ENCODE results near the gene SECTM1. TPM values are rescaled to one million over a fixed set of nuclear protein-coding genes. Genes with fewer than 3 reads are reported as not detected.

SECTM1 gene
- polyA plus RNA-seq, 2 of the 4 experiments (the other 2 are of a cell fraction): 0.22 to 2.0 TPM

DNA sequence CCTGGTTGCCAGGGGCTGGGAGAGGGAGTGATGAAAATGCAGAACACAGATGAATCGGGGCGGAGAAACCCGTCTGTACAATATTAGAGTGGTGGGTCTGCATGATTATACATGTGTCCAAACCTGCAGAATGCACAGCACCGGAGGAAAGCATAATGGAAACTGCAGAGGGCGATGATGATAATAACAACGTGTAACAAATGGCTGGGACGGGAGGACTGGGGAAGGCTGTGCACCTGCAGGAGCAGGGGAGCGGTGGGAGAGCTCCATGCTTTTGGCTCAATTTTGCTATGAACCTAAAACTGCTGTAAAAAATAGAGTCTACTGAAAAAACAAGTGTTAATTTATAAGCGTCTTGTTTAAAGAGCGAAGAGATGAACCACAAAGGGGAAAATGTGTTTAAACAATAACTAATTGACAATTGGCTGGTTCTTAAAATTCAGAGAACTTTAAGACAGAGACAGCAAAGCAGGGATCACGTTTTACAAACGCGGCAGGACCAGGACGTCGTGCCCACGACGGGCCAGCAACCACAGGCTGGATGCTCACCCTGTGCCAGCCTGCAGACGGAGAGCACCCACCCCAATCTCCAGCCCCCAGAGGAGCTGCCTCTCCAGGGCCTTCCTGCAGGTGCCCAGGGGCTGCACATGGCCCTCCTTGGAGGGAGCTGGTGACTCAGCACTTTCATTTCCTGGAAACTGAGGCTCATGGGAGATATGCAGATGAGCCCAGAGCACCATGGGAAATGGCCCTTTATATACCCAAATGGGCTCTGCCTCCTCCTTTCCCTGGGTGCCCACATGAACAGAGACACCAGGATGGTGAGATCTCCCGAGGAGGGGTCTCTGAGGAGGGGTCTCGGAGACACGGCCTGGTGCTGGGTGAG is 25.1 kb upstream of the SECTM1 start, which contains the start of gene TEX19:
TSS of gene TEX19 (plus strand) at position 783 of the 886 bp plus-strand sequence. CDS start 2,904 bp downstream, outside the sequence.
- peak within 1 kb of the TSS; percentile 45 for H3K4me2 ChIP-seq
- H3K9me3 ChIP-seq: no peaks in the 10 kb centered on the region
- CTCF ChIA-PET: interaction anchor here (0.8 to 5.8 kb wide), 7 partner anchors 8 to 251 kb away, joined by 3 to 44 read pairs (median 3); no protein-coding TSS in a partner anchor
- WGBS (ENCODE audit: missing lambda C conversion rate): 70% methylated on average over 21 of the region's 21 CpGs
- peak within 1 kb of the TSS; percentile 38 to 70; a peak in 5 of 6 replicates for H3K27ac ChIP-seq
- ATAC-seq (peak; percentile 40 to 58; a peak in 5 of 6 replicates), DNase-seq (ENCODE audit: low read depth in 1 of 2, low spot score in 1 of 2) (peak; percentile 54 to 70), FAIRE-seq (no peak)
- no peak within 1 kb of the TSS for H3K4me3 ChIP-seq
- POLR2A ChIA-PET: no interaction called here
- H3K4me1 ChIP-seq: peaks cover 18% of the 10 kb centered on the region
- TF ChIP-seq POLR2A (IDR thresholded peaks at IDR 0.05; ENCODE audit: low read length): no peak
- no peak for TF ChIP-seq ESRRA (IDR thresholded peaks at IDR 0.05; ENCODE audit: borderline replicate concordance, low read length)
- no peak for TF ChIP-seq FOXS1 (CRISPR knock-in tag; IDR thresholded peaks at IDR 0.05)
- no peak for TF ChIP-seq ZSCAN20 (CRISPR knock-in tag; IDR thresholded peaks at IDR 0.05)
- TF ChIP-seq CHD4 (IDR thresholded peaks at IDR 0.05; ENCODE audit: borderline replicate concordance): no peak; the same call in 1 of the 2 replicates
- no peak for TF ChIP-seq PHF8 (IDR thresholded peaks at IDR 0.05; ENCODE audit: borderline replicate concordance, low read depth)
- TF ChIP-seq RAD21 (conservative IDR thresholded peaks at IDR 0.05 in 1 of 2, IDR thresholded peaks at IDR 0.05 in 1 of 2): peak in 1 of 2 experiments; percentile 19; a peak in 1 of 5 replicates
- no peak for TF ChIP-seq RCOR1 (IDR thresholded peaks at IDR 0.05; ENCODE audit: low read depth, low read length)
- TF ChIP-seq CBX2 (IDR thresholded peaks at IDR 0.05; ENCODE audit: borderline replicate concordance, low read depth): no peak
- TF ChIP-seq, protein P1, sequence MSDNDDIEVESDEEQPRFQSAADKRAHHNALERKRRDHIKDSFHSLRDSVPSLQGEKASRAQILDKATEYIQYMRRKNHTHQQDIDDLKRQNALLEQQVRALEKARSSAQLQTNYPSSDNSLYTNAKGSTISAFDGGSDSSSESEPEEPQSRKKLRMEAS (IDR thresholded peaks at IDR 0.05): peak; percentile 80
- TF ChIP-seq, protein P2, sequence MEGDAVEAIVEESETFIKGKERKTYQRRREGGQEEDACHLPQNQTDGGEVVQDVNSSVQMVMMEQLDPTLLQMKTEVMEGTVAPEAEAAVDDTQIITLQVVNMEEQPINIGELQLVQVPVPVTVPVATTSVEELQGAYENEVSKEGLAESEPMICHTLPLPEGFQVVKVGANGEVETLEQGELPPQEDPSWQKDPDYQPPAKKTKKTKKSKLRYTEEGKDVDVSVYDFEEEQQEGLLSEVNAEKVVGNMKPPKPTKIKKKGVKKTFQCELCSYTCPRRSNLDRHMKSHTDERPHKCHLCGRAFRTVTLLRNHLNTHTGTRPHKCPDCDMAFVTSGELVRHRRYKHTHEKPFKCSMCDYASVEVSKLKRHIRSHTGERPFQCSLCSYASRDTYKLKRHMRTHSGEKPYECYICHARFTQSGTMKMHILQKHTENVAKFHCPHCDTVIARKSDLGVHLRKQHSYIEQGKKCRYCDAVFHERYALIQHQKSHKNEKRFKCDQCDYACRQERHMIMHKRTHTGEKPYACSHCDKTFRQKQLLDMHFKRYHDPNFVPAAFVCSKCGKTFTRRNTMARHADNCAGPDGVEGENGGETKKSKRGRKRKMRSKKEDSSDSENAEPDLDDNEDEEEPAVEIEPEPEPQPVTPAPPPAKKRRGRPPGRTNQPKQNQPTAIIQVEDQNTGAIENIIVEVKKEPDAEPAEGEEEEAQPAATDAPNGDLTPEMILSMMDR (IDR thresholded peaks at IDR 0.05): no peak
- TF ChIP-seq ZC3H11A (IDR thresholded peaks at IDR 0.05): no peak
- no peak for TF ChIP-seq RARB (CRISPR knock-in tag; IDR thresholded peaks at IDR 0.05)
- TF ChIP-seq TFCP2L1 (CRISPR knock-in tag; IDR thresholded peaks at IDR 0.05): no peak
- no peak for TF ChIP-seq HDAC2 (IDR thresholded peaks at IDR 0.05)
- no peak for TF ChIP-seq KDM1A (IDR thresholded peaks at IDR 0.05; ENCODE audit: low read depth)
- 0 out of 2 replicates have a peak, but pooled peaks have one; percentile 31 for TF ChIP-seq NPAS2 (CRISPR knock-in tag; IDR thresholded peaks at IDR 0.05; ENCODE audit: borderline replicate concordance)
- TF ChIP-seq KDM5A (IDR thresholded peaks at IDR 0.05): no peak
- no peak for TF ChIP-seq BHLHE40 (IDR thresholded peaks at IDR 0.05; ENCODE audit: low read depth, low read length)
- TF ChIP-seq, protein P3, sequence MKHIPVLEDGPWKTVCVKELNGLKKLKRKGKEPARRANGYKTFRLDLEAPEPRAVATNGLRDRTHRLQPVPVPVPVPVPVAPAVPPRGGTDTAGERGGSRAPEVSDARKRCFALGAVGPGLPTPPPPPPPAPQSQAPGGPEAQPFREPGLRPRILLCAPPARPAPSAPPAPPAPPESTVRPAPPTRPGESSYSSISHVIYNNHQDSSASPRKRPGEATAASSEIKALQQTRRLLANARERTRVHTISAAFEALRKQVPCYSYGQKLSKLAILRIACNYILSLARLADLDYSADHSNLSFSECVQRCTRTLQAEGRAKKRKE (CRISPR knock-in tag; IDR thresholded peaks at IDR 0.05; ENCODE audit: low read depth): no peak
- TF ChIP-seq CHD2 (IDR thresholded peaks at IDR 0.05; ENCODE audit: low read length, partially characterized antibody): no peak
- no peak for TF ChIP-seq MAZ (IDR thresholded peaks at IDR 0.05; ENCODE audit: borderline replicate concordance, low read depth, low read length)
- TF ChIP-seq MYC (IDR thresholded peaks at IDR 0.05; ENCODE audit: borderline replicate concordance, low read length): no peak; the same call in 1 of the 2 replicates
- TF ChIP-seq HEYL (CRISPR knock-in tag; IDR thresholded peaks at IDR 0.05): no peak
- TF ChIP-seq ZNF302 (CRISPR knock-in tag; IDR thresholded peaks at IDR 0.05): no peak
- no peak for TF ChIP-seq HOXB13 (CRISPR knock-in tag; IDR thresholded peaks at IDR 0.05; ENCODE audit: low read depth)
- no peak for TF ChIP-seq FOSL2 (IDR thresholded peaks at IDR 0.05)
- TF ChIP-seq FOSL2 (CRISPR knock-in tag; IDR thresholded peaks at IDR 0.05): peak; percentile 47; the same call in 1 of the 2 replicates
- TF ChIP-seq GATA3 (IDR thresholded peaks at IDR 0.05; ENCODE audit: borderline replicate concordance): no peak
- TF ChIP-seq, protein P4, sequence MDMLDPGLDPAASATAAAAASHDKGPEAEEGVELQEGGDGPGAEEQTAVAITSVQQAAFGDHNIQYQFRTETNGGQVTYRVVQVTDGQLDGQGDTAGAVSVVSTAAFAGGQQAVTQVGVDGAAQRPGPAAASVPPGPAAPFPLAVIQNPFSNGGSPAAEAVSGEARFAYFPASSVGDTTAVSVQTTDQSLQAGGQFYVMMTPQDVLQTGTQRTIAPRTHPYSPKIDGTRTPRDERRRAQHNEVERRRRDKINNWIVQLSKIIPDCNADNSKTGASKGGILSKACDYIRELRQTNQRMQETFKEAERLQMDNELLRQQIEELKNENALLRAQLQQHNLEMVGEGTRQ (IDR thresholded peaks at IDR 0.05): no peak
- TF ChIP-seq, protein P5, sequence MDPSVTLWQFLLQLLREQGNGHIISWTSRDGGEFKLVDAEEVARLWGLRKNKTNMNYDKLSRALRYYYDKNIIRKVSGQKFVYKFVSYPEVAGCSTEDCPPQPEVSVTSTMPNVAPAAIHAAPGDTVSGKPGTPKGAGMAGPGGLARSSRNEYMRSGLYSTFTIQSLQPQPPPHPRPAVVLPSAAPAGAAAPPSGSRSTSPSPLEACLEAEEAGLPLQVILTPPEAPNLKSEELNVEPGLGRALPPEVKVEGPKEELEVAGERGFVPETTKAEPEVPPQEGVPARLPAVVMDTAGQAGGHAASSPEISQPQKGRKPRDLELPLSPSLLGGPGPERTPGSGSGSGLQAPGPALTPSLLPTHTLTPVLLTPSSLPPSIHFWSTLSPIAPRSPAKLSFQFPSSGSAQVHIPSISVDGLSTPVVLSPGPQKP (IDR thresholded peaks at IDR 0.05; ENCODE audit: low read depth, low read length): no peak
- TF ChIP-seq SREBF2 (IDR thresholded peaks at IDR 0.05): no peak
- TF ChIP-seq, protein P6, sequence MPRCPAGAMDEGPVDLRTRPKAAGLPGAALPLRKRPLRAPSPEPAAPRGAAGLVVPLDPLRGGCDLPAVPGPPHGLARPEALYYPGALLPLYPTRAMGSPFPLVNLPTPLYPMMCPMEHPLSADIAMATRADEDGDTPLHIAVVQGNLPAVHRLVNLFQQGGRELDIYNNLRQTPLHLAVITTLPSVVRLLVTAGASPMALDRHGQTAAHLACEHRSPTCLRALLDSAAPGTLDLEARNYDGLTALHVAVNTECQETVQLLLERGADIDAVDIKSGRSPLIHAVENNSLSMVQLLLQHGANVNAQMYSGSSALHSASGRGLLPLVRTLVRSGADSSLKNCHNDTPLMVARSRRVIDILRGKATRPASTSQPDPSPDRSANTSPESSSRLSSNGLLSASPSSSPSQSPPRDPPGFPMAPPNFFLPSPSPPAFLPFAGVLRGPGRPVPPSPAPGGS (IDR thresholded peaks at IDR 0.05): no peak
- no peak for TF ChIP-seq SMC3 (IDR thresholded peaks at IDR 0.05)
- TF ChIP-seq, protein P7, sequence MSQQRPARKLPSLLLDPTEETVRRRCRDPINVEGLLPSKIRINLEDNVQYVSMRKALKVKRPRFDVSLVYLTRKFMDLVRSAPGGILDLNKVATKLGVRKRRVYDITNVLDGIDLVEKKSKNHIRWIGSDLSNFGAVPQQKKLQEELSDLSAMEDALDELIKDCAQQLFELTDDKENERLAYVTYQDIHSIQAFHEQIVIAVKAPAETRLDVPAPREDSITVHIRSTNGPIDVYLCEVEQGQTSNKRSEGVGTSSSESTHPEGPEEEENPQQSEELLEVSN (IDR thresholded peaks at IDR 0.05; ENCODE audit: borderline replicate concordance, low read depth): peak; percentile 86
